Umbilical cord (tissue), 2 donors: ENCODE results near the gene FMC1. TPM values are rescaled to one million over a fixed set of nuclear protein-coding genes. Genes with fewer than 3 reads are reported as not detected.
"Not testable (repeated sequence)": the region's sequence is repeated elsewhere in the genome, so short reads cannot be mapped to it uniquely, and the experiment has no call there.

Experiments used
- DNase-seq: peaks from one replicate; pipeline ENCODE4 v3.0.0-alpha.2; 2015; ENCODE audit warnings: low spot score
- total RNA-seq: library from RNA; depleted of rRNA; stranded (reverse); fragments of >200 nt; gene quantifications from one replicate; pipeline ENCODE4 v1.2.3, GENCODE V29; 2014; ENCODE audit warnings: low replicate concordance; ENCODE audit not compliant: insufficient read depth

FMC1 gene
- total RNA-seq, 1 donor from 2014 or later: 5.5 TPM

- DNase-seq: peak; percentile 100
Measured at GRCh38 chr7:139340037-139340807, 915 bp upstream of the FMC1 start.

GRCh38 chr7:139340808-139341057 lies 404 bp upstream of the FMC1 start:
- DNase-seq: no peak

- no peak for DNase-seq
Measured at GRCh38 chr7:139341776-139342226, 664 bp downstream of the FMC1 start.

GRCh38 chr7:139345042-139345441 lies 3.9 kb downstream of the FMC1 start:
- no peak for DNase-seq

GRCh38 chr7:139351027-139351426 lies 9.9 kb downstream of the FMC1 start:
- DNase-seq: no peak

- no peak for DNase-seq
Measured at GRCh38 chr7:139354729-139355128, 13.6 kb downstream of the FMC1 start.

- no peak for DNase-seq
Measured at GRCh38 chr7:139355320-139355719, 14.2 kb downstream of the FMC1 start.

- not testable (repeated sequence) for DNase-seq
Measured at GRCh38 chr7:139357729-139358506, 16.8 kb downstream of the FMC1 start.

- DNase-seq: peak; percentile 21
Measured at GRCh38 chr7:139358541-139359365, 17.6 kb downstream of the FMC1 start.

- peak; percentile 99 for DNase-seq
Measured at GRCh38 chr7:139359366-139360209, 18.5 kb downstream of the FMC1 start, which contains the start of gene LUC7L2. LUC7L2 (plus strand) TSS chr7:139359894; CDS start chr7:139360262, 368 bp downstream.

- DNase-seq: peak; percentile 98
Measured at GRCh38 chr7:139360210-139360947, 19.2 kb downstream of the FMC1 start.

- peak; percentile 5 for DNase-seq
Measured at GRCh38 chr7:139360948-139361307, 19.8 kb downstream of the FMC1 start.

GRCh38 chr7:139361523-139361922 lies 20.4 kb downstream of the FMC1 start:
- DNase-seq: peak; percentile 11

GRCh38 chr7:139362302-139362701 lies 21.2 kb downstream of the FMC1 start:
- DNase-seq: no peak

- DNase-seq: no peak
Measured at GRCh38 chr7:139362981-139363380, 21.8 kb downstream of the FMC1 start.

GRCh38 chr7:139365336-139365735 lies 24.2 kb downstream of the FMC1 start:
- DNase-seq: no peak

GRCh38 chr7:139366400-139366799 lies 25.3 kb downstream of the FMC1 start:
- DNase-seq: no peak

GRCh38 chr7:139367438-139368155 lies 26.5 kb downstream of the FMC1 start:
- DNase-seq: no peak

- no peak for DNase-seq
Measured at GRCh38 chr7:139370301-139370942, 29.3 kb downstream of the FMC1 start.
